Skeletal muscle cell (primary cell): Measurements from ENCODE around the gene LOXHD1.

Experiments
- DNase-seq: peaks from one replicate; pipeline ENCODE4 v3.0.0-alpha.2; 2010; ENCODE audit warnings: low read depth
- H3K4me3 ChIP-seq: 2 replicates; pipeline ENCODE4 v1.5.1; 2011; ENCODE audit warnings: low read depth, mild to moderate bottlenecking, control low read depth, low read length, moderate library complexity

LOXHD1 gene

GRCh38 chr18:46632401-46633071 lies 24.5 kb downstream of the LOXHD1 start:
- peak; percentile 18 for DNase-seq
- H3K4me3 ChIP-seq: no peak overlapping the region

- no peak overlapping the region for H3K4me3 ChIP-seq
- DNase-seq: no peak
These were observed 26.0 kb downstream of the LOXHD1 start for GRCh38 chr18:46630991-46631390.

DNA sequence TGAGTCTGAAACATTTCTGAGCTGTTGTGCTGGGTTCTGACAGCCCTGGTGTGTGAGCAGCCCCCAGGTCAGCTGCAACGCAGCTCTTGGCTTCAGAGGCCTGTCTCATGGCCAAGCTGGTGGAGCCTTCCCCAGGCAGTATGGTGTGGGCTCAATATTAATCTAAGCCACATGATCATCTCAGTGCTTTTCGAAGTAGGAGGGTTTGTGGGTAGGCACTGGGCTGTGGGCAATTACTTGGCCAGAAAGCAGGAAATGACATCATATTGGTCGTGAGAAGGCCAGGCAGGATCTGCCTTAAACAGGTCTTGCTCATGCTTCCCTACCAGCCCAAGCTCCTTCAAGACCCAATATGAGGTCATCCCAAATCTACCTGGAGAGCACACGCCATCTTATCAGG lies 26.9 kb downstream of the LOXHD1 start:
- DNase-seq: no peak

DNA sequence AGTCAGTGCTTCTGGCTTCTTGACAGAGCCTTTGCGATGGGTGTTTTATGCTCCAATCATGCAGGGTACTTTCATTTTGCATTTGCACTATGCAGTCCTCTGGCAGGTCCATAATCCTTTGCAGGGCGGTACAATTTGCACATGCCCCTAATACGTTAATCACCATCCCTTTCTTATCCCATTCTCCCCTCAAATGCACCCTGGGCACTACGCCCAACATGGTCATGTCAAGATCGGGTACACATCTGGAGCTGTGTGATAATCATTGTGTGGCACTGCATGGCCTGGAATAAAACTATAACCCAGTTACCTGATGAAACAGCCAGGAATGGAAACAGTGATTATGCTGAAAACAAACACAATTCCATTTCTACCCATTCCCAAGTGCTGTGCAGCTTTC lies 27.7 kb downstream of the LOXHD1 start:
- H3K4me3 ChIP-seq: no peak overlapping the region
- DNase-seq: no peak

More for the DNA sequence above, 26.9 kb downstream of the LOXHD1 start:
- no peak overlapping the region for H3K4me3 ChIP-seq

DNA sequence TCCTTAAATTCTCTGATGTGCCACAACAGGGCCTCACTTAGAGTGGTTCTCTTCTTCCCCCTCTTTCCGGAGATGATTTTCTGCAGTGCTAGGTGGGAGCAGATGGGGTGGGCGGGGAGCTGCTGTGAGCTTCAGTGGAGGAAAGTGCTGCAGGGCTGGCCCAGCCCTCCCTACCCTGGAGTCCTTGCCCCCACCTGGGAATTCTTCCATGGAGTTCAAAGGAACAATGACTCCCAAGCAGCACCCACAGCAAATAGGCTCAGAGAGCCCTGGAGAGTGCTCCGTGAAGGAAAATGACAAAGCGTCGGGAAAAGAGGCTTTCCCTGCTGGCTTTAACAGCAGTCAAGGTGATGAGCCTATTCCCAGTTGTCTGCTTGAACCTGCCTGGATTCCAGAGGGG lies 28.8 kb downstream of the LOXHD1 start:
- DNase-seq: no peak

GRCh38 chr18:46627136-46627535 lies 29.9 kb downstream of the LOXHD1 start:
- no peak for DNase-seq

More for the DNA sequence above, 28.8 kb downstream of the LOXHD1 start:
- no peak overlapping the region for H3K4me3 ChIP-seq

GRCh38 chr18:46625069-46625468 lies 32.0 kb downstream of the LOXHD1 start:
- H3K4me3 ChIP-seq: no peak overlapping the region
- DNase-seq: no peak

More at GRCh38 chr18:46627136-46627535, 29.9 kb downstream of the LOXHD1 start:
- no peak overlapping the region for H3K4me3 ChIP-seq

DNA sequence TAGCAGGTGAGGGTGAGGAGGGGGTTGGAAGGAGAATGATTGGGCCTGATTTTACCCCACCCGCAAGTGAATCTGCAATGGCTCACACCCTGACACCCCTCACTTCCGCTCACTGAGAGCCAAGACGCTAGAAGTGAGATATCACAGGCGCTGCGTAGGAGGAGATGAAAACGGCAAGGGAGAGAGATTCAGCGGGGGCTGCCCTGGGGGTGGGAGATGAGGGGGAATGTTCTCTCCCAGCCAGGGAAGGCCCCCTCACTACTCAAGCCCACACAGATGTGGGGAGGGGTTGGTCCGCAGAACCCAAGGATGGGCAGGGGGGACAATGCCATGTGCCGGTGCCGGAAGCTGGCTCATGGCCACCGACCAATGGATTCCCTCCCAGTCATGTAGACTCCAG lies 32.9 kb downstream of the LOXHD1 start:
- DNase-seq: no peak
- no peak overlapping the region for H3K4me3 ChIP-seq

DNA sequence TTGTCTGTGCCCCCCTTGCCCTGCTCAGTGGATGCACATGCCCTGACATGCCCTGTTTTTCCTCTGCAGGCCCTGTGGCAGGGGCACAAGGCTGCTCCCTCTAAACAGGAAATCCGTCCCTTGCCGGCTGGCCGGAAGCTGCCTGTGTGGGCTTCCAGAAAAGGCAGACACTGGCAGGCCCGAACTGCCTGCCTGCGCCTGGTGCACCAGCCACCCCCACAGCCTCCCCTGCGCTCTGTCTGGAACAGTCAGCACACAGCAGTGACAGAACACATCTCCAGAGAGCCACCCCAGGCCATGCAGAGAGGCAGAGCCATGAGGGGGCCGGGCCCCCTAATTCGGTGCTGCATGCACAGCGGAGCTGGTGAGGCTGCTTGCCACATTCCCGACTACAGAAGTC lies 33.5 kb downstream of the LOXHD1 start:
- no peak for DNase-seq
- H3K4me3 ChIP-seq: no peak overlapping the region

DNA sequence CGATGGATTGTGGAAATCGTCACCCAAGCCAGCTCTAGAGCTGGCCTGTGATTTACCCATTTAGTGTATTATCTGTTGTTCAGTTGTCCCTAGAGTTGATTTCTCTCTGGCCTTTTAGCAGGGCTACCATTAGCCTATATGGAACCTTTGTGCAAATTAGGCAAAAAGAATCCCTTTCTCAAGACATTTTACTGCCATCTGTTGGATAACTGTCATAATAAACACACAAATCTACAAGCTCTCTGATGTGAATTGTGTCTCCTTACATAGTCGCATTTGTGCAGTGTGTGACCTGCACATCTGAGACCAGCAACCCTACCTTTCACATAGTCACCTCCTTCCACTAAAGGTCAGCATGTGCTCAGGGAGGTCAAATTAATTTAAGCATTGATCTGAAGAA lies 34.0 kb downstream of the LOXHD1 start:
- DNase-seq: no peak
- H3K4me3 ChIP-seq: no peak overlapping the region

DNA sequence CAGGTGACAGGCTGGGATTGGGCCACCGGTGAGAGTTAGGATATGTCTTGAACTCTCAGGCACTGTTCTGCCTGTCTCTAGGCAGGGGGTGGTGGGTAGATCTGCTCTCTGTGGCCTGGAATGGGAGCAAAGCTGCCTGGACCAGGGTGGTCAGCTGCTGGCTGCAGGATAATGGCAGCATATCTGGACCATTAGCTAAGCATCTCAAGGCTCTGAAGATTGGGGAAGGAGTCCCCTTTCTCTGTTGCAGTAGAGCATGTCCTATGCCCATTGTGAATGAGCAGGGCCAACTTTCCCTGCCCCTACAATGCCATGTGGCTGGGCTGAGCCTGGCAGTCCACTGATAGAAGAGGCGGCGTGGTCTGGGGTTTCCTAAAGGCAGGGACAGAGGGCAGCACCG lies 34.6 kb downstream of the LOXHD1 start:
- DNase-seq: no peak
- H3K4me3 ChIP-seq: no peak overlapping the region

DNA sequence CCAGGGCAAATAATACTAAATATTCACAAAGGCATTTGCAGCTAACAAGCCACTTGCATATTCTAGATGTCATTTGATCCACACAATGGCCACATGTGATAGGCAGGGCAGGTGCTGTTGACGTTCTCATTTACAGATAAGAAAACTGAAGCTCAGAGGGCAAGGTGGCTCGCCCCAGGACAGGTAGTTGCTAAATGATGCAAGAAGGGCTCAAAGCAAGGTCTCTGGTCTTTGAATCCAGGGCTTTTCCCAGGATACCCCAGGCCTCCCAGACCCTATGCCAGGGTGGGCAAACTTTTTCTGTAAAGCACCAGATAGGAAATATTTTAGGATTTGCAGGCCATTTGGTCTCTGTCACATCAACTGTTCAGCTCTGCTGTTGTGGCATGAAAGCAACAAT lies 35.1 kb downstream of the LOXHD1 start:
- no peak for DNase-seq

GRCh38 chr18:46621111-46621766 lies 35.8 kb downstream of the LOXHD1 start:
- no peak overlapping the region for H3K4me3 ChIP-seq
- no peak for DNase-seq

More for the DNA sequence above, 35.1 kb downstream of the LOXHD1 start:
- H3K4me3 ChIP-seq: no peak overlapping the region

DNA sequence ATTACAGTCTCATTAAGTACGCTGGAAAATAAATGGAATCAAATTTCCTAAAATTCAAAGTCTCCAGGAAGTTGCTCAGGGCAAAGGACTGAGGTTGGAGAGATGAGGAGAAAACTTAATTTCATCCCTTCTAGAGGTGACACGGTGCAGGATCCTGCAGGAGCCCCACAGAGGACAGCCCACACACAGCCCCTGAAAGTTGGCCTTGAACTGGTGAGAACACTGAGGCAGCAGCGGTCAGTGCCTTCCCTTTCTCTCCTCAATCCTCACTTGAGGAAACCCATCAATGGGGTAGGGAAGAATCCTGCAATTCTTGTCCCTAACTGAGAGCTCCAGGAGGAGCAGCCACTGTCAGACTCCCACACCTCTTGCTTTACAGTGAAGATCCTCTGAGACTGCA lies 37.5 kb downstream of the LOXHD1 start:
- no peak overlapping the region for H3K4me3 ChIP-seq
- DNase-seq: no peak

- H3K4me3 ChIP-seq: no peak overlapping the region
- DNase-seq: no peak
These were observed 41.3 kb downstream of the LOXHD1 start for GRCh38 chr18:46615720-46616119.

DNA sequence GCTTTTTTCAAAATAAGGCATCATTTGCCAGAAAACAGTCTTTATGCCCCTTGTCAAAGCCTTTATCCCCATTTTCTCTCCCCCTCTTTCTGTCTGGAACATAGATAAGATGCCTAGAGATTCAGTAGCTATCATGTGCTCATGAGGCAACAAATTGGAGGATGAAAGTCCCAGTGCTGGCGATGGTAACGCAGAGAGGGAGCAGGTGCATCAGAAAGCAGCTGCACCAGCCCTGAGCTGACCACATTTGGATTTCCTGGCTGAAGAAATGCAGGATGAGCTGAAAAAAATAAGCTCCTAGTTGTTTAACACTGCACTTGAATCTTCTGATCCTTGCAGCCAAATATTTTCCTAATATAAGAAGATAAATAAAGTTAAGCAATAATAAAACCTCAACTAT lies 48.0 kb downstream of the LOXHD1 start:
- H3K4me3 ChIP-seq: no peak overlapping the region
- DNase-seq: no peak

DNA sequence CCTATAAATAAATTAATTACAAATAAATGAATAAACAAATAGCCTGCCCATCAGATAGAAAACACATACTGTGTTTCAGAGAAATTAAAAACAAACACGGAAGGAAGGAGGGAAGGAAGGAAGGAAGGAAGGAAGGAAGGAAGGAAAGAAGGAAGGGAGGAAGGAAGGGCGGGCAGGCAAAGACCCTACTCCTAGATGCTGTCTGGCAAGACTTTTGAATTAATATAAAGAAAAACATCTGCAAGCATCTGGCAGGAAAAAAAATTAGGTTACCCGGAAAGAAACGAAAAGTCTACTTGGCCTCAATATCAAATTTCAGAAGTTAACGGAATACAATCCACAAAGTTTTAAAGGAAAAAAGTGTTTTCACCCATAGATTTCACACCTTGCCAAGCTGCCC lies 49.1 kb downstream of the LOXHD1 start:
- DNase-seq: no peak
- H3K4me3 ChIP-seq: no peak overlapping the region

DNA sequence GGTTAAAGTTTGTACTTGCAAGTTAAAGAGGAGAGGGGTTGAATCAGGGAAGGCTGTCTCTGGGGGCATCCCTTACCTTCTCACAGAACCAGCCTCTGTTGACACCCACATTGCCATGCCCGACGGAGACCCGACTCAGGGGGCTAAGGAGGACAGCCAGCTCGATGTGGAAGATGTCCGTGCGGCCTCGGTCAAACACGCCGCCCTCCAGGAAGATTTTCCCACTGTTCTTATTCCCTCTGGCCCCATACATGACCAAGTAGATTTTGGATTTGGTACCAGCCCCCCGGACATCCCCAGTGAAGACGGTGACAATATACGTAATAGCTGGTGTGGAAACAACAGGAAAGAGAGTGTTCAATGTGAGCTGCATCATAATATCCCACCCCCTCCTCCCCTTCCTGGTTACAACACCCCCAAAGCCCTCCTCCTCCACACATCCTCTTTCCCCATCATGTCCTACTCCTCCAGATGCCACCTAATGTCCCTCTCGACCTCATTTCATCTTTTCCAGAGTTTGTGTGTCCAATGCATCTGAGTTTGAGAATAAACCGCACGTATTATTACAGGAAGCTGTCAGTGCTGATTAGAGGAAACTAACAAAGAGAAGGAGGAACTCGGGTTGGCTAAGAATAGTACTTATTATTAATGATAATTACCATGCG lies 55.7 kb downstream of the LOXHD1 start:
- H3K4me3 ChIP-seq: no peak overlapping the region
- DNase-seq: no peak

DNA sequence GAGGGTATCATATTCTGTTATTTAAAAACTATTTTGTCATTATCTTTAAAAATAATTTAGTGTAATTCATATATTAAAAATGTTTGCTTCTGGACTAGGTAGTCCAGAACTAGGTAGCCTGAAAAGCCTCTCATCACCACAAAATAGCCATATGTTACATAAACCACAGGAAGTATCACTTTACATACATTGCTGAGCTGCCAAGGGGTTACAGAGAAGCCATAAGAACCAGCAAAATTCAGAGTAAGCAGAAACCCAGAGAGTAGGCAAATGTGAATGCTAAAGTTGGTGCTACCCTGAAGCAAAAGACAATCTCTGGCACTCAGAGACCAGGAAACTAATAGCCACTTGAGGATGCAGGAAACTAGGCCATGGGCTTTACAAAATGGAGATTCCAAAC lies 60.9 kb downstream of the LOXHD1 start:
- no peak for DNase-seq

GRCh38 chr18:46591783-46592391 lies 65.1 kb downstream of the LOXHD1 start:
- DNase-seq: no peak
- no peak overlapping the region for H3K4me3 ChIP-seq

More for the DNA sequence above, 60.9 kb downstream of the LOXHD1 start:
- H3K4me3 ChIP-seq: no peak overlapping the region
